Fibroblast of lung (primary cell): ENCODE measurements around the gene TPCN2.

Experiments
- EZH2 ChIP-seq: IDR thresholded peaks from 2 replicates; pipeline ENCODE4 v1.5.1; 2012; ENCODE audit warnings: low read length, control low read depth, mild to moderate bottlenecking; ENCODE audit errors: missing control alignments
- TF ChIP-seq, protein P1 (sequence below), 2 donors: IDR thresholded peaks in 1 of 2; conservative IDR thresholded peaks in 1 of 2; 1 replicate in 1 of 2; 2 replicates in 1 of 2; pipeline ENCODE4 v1.5.1; 2011 to 2012; ENCODE audit warnings: low read length in 2 of 2, control low read depth in 1 of 2, inconsistent platforms in 1 of 2, low read depth in 1 of 2, mild to moderate bottlenecking in 1 of 2

DNA sequence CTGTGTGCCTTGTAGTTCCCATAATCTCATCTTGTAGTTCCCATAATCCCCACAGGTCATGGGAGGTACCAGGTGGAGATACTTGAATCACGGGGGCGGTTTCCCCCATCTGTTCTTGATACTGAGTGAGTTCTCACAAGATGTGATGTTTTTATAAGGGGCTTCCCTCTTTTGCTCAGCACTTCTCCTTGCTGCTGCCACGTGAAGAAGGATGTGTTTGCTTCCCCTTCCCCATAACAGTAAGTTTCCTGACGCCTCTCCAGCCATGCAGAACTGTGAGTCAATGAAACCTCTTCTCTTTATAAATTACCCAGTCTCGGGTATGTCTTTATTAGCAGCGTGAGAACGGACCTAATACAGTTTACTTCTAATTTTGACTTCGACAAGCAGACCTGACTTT is 93.0 kb downstream of the TPCN2 start:
- TF ChIP-seq, protein P1, sequence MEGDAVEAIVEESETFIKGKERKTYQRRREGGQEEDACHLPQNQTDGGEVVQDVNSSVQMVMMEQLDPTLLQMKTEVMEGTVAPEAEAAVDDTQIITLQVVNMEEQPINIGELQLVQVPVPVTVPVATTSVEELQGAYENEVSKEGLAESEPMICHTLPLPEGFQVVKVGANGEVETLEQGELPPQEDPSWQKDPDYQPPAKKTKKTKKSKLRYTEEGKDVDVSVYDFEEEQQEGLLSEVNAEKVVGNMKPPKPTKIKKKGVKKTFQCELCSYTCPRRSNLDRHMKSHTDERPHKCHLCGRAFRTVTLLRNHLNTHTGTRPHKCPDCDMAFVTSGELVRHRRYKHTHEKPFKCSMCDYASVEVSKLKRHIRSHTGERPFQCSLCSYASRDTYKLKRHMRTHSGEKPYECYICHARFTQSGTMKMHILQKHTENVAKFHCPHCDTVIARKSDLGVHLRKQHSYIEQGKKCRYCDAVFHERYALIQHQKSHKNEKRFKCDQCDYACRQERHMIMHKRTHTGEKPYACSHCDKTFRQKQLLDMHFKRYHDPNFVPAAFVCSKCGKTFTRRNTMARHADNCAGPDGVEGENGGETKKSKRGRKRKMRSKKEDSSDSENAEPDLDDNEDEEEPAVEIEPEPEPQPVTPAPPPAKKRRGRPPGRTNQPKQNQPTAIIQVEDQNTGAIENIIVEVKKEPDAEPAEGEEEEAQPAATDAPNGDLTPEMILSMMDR (conservative IDR thresholded peaks at IDR 0.05 in 1 of 2, IDR thresholded peaks at IDR 0.05 in 1 of 2; ENCODE audit: low read depth in 1 of 2, low read length in 2 of 2), result no peak
- no peak for TF ChIP-seq EZH2
